ENCODE data around the gene ZDHHC1.

DNA sequence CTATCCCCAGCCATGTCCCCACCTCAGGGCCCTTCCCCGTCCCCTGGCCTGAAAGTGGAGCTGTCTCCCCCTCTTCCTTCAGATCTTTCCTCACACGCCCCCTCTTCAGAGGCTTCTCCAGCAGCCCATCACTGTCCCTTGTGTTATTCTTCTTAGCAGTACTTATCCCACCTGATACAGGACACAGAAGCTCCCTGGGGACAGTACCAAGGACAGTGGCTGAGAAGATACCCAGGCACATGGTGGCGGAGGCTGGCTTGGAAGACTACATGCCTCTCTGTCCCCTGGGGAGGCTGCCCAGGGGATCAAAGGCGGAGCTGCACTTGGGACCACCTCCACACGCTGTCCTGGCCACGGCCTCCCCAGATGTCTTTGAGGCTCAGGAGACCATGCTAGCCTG lies 38.6 kb upstream of the ZDHHC1 start:
- TF ChIP-seq RARB (CRISPR knock-in tag; IDR thresholded peaks at IDR 0.05) (no peak), ZNF70 (CRISPR knock-in tag; IDR thresholded peaks at IDR 0.05) (no peak), BACH2 (CRISPR knock-in tag; IDR thresholded peaks at IDR 0.05; ENCODE audit: borderline replicate concordance) (no peak), ESRRG (CRISPR knock-in tag; IDR thresholded peaks at IDR 0.05) (no peak), PPARA (CRISPR knock-in tag; IDR thresholded peaks at IDR 0.05; ENCODE audit: borderline replicate concordance) (no peak)
- TF ChIP-seq, protein P1, sequence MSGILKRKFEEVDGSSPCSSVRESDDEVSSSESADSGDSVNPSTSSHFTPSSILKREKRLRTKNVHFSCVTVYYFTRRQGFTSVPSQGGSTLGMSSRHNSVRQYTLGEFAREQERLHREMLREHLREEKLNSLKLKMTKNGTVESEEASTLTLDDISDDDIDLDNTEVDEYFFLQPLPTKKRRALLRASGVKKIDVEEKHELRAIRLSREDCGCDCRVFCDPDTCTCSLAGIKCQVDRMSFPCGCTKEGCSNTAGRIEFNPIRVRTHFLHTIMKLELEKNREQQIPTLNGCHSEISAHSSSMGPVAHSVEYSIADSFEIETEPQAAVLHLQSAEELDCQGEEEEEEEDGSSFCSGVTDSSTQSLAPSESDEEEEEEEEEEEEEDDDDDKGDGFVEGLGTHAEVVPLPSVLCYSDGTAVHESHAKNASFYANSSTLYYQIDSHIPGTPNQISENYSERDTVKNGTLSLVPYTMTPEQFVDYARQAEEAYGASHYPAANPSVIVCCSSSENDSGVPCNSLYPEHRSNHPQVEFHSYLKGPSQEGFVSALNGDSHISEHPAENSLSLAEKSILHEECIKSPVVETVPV (CRISPR knock-in tag; IDR thresholded peaks at IDR 0.05) = no peak
- TF ChIP-seq, protein P2, sequence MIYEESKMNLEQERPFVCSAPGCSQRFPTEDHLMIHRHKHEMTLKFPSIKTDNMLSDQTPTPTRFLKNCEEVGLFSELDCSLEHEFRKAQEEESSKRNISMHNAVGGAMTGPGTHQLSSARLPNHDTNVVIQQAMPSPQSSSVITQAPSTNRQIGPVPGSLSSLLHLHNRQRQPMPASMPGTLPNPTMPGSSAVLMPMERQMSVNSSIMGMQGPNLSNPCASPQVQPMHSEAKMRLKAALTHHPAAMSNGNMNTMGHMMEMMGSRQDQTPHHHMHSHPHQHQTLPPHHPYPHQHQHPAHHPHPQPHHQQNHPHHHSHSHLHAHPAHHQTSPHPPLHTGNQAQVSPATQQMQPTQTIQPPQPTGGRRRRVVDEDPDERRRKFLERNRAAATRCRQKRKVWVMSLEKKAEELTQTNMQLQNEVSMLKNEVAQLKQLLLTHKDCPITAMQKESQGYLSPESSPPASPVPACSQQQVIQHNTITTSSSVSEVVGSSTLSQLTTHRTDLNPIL (CRISPR knock-in tag; IDR thresholded peaks at IDR 0.05; ENCODE audit: low read depth) = no peak

Data from SK-N-SH treated with all-trans-retinoic acid at 6 μM for 48 hours (cell line).